SK-N-SH (cell line): ENCODE results near the gene REEP1. TPM values are rescaled to one million over a fixed set of nuclear protein-coding genes. Genes with fewer than 3 reads are reported as not detected.

Source experiments
- CTCF ChIA-PET: fragments of 300-600, 350-600 bp; formaldehyde crosslinking; extraction: SDS; loops from one replicate; lab custom pipeline; 2021; lab: Yijun Ruan, JAX
- POLR2A ChIA-PET: fragments of 350-600 bp; sonication (Branson Sonifier 250); formaldehyde crosslinking; extraction: SDS; loops from one replicate; lab custom pipeline; 2020; ENCODE audit warnings: antibody characterized with exemption, inconsistent platforms; lab: Yijun Ruan, JAX
- DNase-seq: peaks from one replicate; pipeline ENCODE4 v3.0.0; 2012
- H2AFZ ChIP-seq: fragments of 200-600 bp; sonication (generic); 2 replicates; pipeline ENCODE4 v1.8.1; 2016; ENCODE audit warnings: antibody characterized with exemption, mild to moderate bottlenecking, low read depth
- H3F3A ChIP-seq: fragments of 200-600 bp; sonication (generic); replicated peaks from 2 replicates; pipeline ENCODE3; 2016; ENCODE audit warnings: antibody characterized with exemption, mild to moderate bottlenecking; ENCODE audit not compliant: insufficient read depth
- H3K27ac ChIP-seq, 2 experiments: fragments of 200-500 bp in 1 of 2; fragments of 200-600 bp in 1 of 2; sonication (Bioruptor generic) in 1 of 2; sonication (generic), shearing (Covaris generic) in 1 of 2; 2 replicates each; pipeline versions ENCODE4 v1.5.1 to v1.6.1; 2014 to 2016; ENCODE audit warnings: low read depth in 2 of 2, inconsistent platforms in 1 of 2, low read length in 1 of 2, mild to moderate bottlenecking in 1 of 2, mixed read lengths in 1 of 2
- H3K27me3 ChIP-seq: fragments of 200-600 bp; sonication (generic), shearing (Covaris generic); 2 replicates; pipeline ENCODE4 v1.6.1; 2016; ENCODE audit warnings: mixed run types; ENCODE audit not compliant: insufficient read depth
- H3K36me3 ChIP-seq, 2 experiments: fragments of 200-500 bp in 1 of 2; fragments of 200-600 bp in 1 of 2; sonication (Bioruptor generic) in 1 of 2; sonication (generic) in 1 of 2; replicated peaks in 1 of 2; 2 replicates each; pipeline versions ENCODE3 to v1.5.1; 2014 to 2016; ENCODE audit warnings: low read length in 1 of 2, mild to moderate bottlenecking in 1 of 2; ENCODE audit not compliant: insufficient read depth in 2 of 2, control insufficient read depth in 1 of 2
- H3K4me1 ChIP-seq, 2 experiments: fragments of 200-500 bp in 1 of 2; fragments of 200-600 bp in 1 of 2; sonication (Bioruptor generic) in 1 of 2; sonication (generic), shearing (Covaris generic) in 1 of 2; 2 replicates each; pipeline versions ENCODE4 v1.5.1 to v1.6.1; 2014 to 2016; ENCODE audit warnings: low read depth in 1 of 2, low read length in 1 of 2, mixed run types in 1 of 2; ENCODE audit not compliant: insufficient read depth in 2 of 2, control insufficient read depth in 1 of 2
- H3K4me2 ChIP-seq: fragments of 200-600 bp; sonication (generic), shearing (Covaris generic); 2 replicates; pipeline ENCODE4 v1.6.1; 2017; ENCODE audit warnings: mixed run types
- H3K4me3 ChIP-seq, 2 experiments: fragments of 200-500 bp in 1 of 2; fragments of 200-600 bp in 1 of 2; sonication (Bioruptor generic) in 1 of 2; sonication (generic), shearing (Covaris generic) in 1 of 2; 2 replicates each; pipeline versions ENCODE4 v1.5.1 to v1.8.1; 2014 to 2016; ENCODE audit warnings: low read depth in 2 of 2, inconsistent platforms in 1 of 2, low read length in 1 of 2, mild to moderate bottlenecking in 1 of 2, mixed read lengths in 1 of 2, moderate library complexity in 1 of 2
- H3K79me2 ChIP-seq: fragments of 200-600 bp; sonication (generic); 2 replicates; pipeline ENCODE4 v1.8.1; 2017; ENCODE audit warnings: mild to moderate bottlenecking; ENCODE audit not compliant: insufficient read depth
- H3K9ac ChIP-seq: fragments of 200-600 bp; sonication (generic); 2 replicates; pipeline ENCODE4 v1.6.1; 2017; ENCODE audit warnings: mixed run types
- H3K9me2 ChIP-seq: fragments of 200-600 bp; sonication (generic); 2 replicates; pipeline ENCODE4 v1.6.1; 2017; ENCODE audit warnings: mixed run types
- H3K9me3 ChIP-seq: fragments of 200-600 bp; sonication (generic); 2 replicates; pipeline ENCODE4 v1.6.1; 2017; ENCODE audit warnings: mixed run types, mild to moderate bottlenecking, moderate library complexity
- H4K20me1 ChIP-seq: fragments of 200-600 bp; sonication (generic); 2 replicates; pipeline ENCODE4 v1.6.1; 2017; ENCODE audit warnings: mild to moderate bottlenecking, mixed run types; ENCODE audit not compliant: insufficient read depth
- CTCF ChIP-seq: fragments of 200-600 bp; sonication (generic); IDR thresholded peaks from 2 replicates; pipeline ENCODE4 v1.6.1; 2017; ENCODE audit warnings: antibody characterized with exemption, mild to moderate bottlenecking, moderate library complexity
- EP300 ChIP-seq, 2 experiments: IDR thresholded peaks; 2 replicates each; pipeline versions ENCODE4 v1.4.0 to v1.6.1; 2012; ENCODE audit warnings: borderline replicate concordance in 1 of 2, low read depth in 1 of 2, low read length in 1 of 2
- FOSL2 ChIP-seq: IDR thresholded peaks from 2 replicates; pipeline ENCODE4 v1.4.0; 2012; ENCODE audit warnings: low read depth, mild to moderate bottlenecking, moderate library complexity, borderline replicate concordance
- FOXJ3 ChIP-seq: sonication (generic); formaldehyde crosslinking; IDR thresholded peaks from 2 replicates; pipeline ENCODE4 v1.5.1; 2020; ENCODE audit warnings: mild to moderate bottlenecking, missing genetic modification reagents
- MEF2A ChIP-seq: IDR thresholded peaks from 2 replicates; pipeline ENCODE4 v1.4.0; 2012; ENCODE audit warnings: low read depth, borderline replicate concordance
- MXI1 ChIP-seq: IDR thresholded peaks from 2 replicates; pipeline ENCODE4 v1.6.1; 2012; ENCODE audit warnings: mild to moderate bottlenecking, low read depth, low read length, improper control_type of control experiment
- NFIC ChIP-seq: IDR thresholded peaks from 2 replicates; pipeline ENCODE4 v1.4.0; 2012; ENCODE audit warnings: borderline replicate concordance
- RAD21 ChIP-seq: IDR thresholded peaks from 2 replicates; pipeline ENCODE4 v1.6.1; 2012; ENCODE audit warnings: mild to moderate bottlenecking, low read length
- REST ChIP-seq: IDR thresholded peaks from 2 replicates; pipeline ENCODE4 v1.6.1; 2012; ENCODE audit warnings: mild to moderate bottlenecking, low read depth, low read length, moderate library complexity
- SMC3 ChIP-seq: IDR thresholded peaks from 2 replicates; pipeline ENCODE4 v1.6.1; 2012; ENCODE audit warnings: low read depth, low read length, improper control_type of control experiment
- TCF12 ChIP-seq: IDR thresholded peaks from 2 replicates; pipeline ENCODE4 v1.4.0; 2012
- TEAD4 ChIP-seq: IDR thresholded peaks from 2 replicates; pipeline ENCODE4 v1.4.0; 2012; ENCODE audit warnings: mild to moderate bottlenecking, borderline replicate concordance; ENCODE audit not compliant: insufficient read depth
- USF1 ChIP-seq: IDR thresholded peaks from 2 replicates; pipeline ENCODE4 v1.4.0; 2012; ENCODE audit warnings: low read depth, borderline replicate concordance
- WGBS: methylation state at CpG from one replicate; pipeline ENCODE4 v1.1.6; 2017; ENCODE audit warnings: low lambda C conversion rate; 5-methylcytosine and 5-hydroxymethylcytosine counted together
- polyA plus RNA-seq, 3 experiments: library from polyadenylated mRNA; depleted of rRNA; stranded (reverse); fragments of >200 nt; gene quantifications; 2 replicates each; pipeline ENCODE4 v1.2.3, GENCODE V29; 2012

The REEP1 gene
- polyA plus RNA-seq, 1 of the 3 experiments (the other 2 are of a cell fraction) = 0.13 TPM

- no peaks in the 10 kb centered on the region for H3K36me3 ChIP-seq
- no peak for TF ChIP-seq FOXJ3 (CRISPR knock-in tag)
- no peak for TF ChIP-seq MXI1
- H3K27ac ChIP-seq = no peak overlapping the region
- H3K79me2 ChIP-seq = no peaks in the 10 kb centered on the region
- H3K9ac ChIP-seq = no peak overlapping the region
- H3K4me3 ChIP-seq = no peak overlapping the region
- no peak overlapping the region for H2AFZ ChIP-seq
- H3K4me1 ChIP-seq = no peaks in the 10 kb centered on the region
- 62% methylated on average over 4 of the region's 4 CpGs for WGBS
- H3K9me2 ChIP-seq = no peaks in the 10 kb centered on the region
- ChIA-PET POLR2A (no interaction called here), CTCF (no interaction called here)
- no peak for DNase-seq
- no peaks in the 10 kb centered on the region for H3K9me3 ChIP-seq
- no peaks in the 10 kb centered on the region for H4K20me1 ChIP-seq
- H3K27me3 ChIP-seq = no peaks in the 10 kb centered on the region
- no peak overlapping the region for H3K4me2 ChIP-seq
- H3F3A ChIP-seq = no peaks in the 10 kb centered on the region
These were observed 41.0 kb upstream of the REEP1 start for GRCh38 chr2:86378469-86378868.

- H3K9me3 ChIP-seq = no peaks in the 10 kb centered on the region
- no peak overlapping the region for H3K27ac ChIP-seq
- H3K4me1 ChIP-seq = no peaks in the 10 kb centered on the region; a peak in 1 of 4 replicates
- H3K9ac ChIP-seq = no peak overlapping the region
- no peaks in the 10 kb centered on the region for H3K27me3 ChIP-seq
- H3K4me3 ChIP-seq = no peak overlapping the region; a peak in 1 of 4 replicates
- H3K36me3 ChIP-seq = no peaks in the 10 kb centered on the region
- H3K79me2 ChIP-seq = no peaks in the 10 kb centered on the region
- TF ChIP-seq USF1 (no peak), TEAD4 (no peak), TCF12 (no peak), RAD21 (no peak)
- ChIA-PET POLR2A (no interaction called here), CTCF (interaction anchor here (0.7 kb wide), 1 partner anchor 155 kb away, joined by 3 read pairs; no protein-coding TSS in a partner anchor)
- no peaks in the 10 kb centered on the region for H4K20me1 ChIP-seq
- no peaks in the 10 kb centered on the region for H3F3A ChIP-seq
- no peak overlapping the region for H2AFZ ChIP-seq
- WGBS = 42% methylated on average over 1 of the region's 1 CpG
- no peaks in the 10 kb centered on the region for H3K9me2 ChIP-seq
- no peak for DNase-seq
- no peak overlapping the region for H3K4me2 ChIP-seq
These were observed 38.2 kb upstream of the REEP1 start for GRCh38 chr2:86375623-86376022.

- Histone ChIP-seq H4K20me1 (no peaks in the 10 kb centered on the region), H3K9me2 (no peaks in the 10 kb centered on the region), H3K4me2 (no peak overlapping the region), H3K4me3 (no peak overlapping the region), H3K79me2 (no peaks in the 10 kb centered on the region), H3K4me1 (peaks cover 0 to 3% of the 10 kb centered on the region in 2 experiments; a peak in 1 of 4 replicates), H3K9me3 (no peaks in the 10 kb centered on the region), H3K27ac (no peak overlapping the region), H2AFZ (no peak overlapping the region), H3K36me3 (no peaks in the 10 kb centered on the region), H3F3A (no peaks in the 10 kb centered on the region), H3K9ac (no peak overlapping the region), H3K27me3 (no peaks in the 10 kb centered on the region)
- peak; percentile 60 for DNase-seq
- ChIA-PET CTCF (interaction anchor here (0.7 to 10.5 kb wide), 27 partner anchors 8 to 285 kb away, joined by 3 to 150 read pairs (median 4); partner anchors contain the start of gene REEP1), POLR2A (interaction anchor here (1.4 kb wide), 1 partner anchor 68 kb away, joined by 5 read pairs; the partner anchor contains the start of gene KDM3A)
- 41% methylated on average over 4 of the region's 4 CpGs for WGBS
- TF ChIP-seq EP300 (IDR thresholded peaks at IDR 0.05; ENCODE audit: borderline replicate concordance in 1 of 2, low read depth in 1 of 2, low read length in 1 of 2) (no peak), MEF2A (no peak), FOXJ3 (CRISPR knock-in tag) (no peak), FOSL2 (no peak), SMC3 (peak; percentile 66), REST (no peak), NFIC (no peak), CTCF (peak; percentile 56)
These were observed 35.4 kb upstream of the REEP1 start for GRCh38 chr2:86372641-86373502.
